Caki2 (cell line): ENCODE data around the gene RPS6KA1. TPM values are rescaled to one million over a fixed set of nuclear protein-coding genes. Genes with fewer than 3 reads are reported as not detected.
A peak's percentile ranks its signal among the peaks of the same experiment; 100 is the strongest.
"Not testable (repeated sequence)": the region's sequence is repeated elsewhere in the genome, so short reads cannot be mapped to it uniquely, and the experiment has no call there.

Experiments used
- DNase-seq: peaks from one replicate; pipeline ENCODE4 v3.0.0-alpha.2; 2015; ENCODE audit warnings: low read depth
- in situ Hi-C: cut with HindIII; loops from 2 replicates; pipeline ENCODE4 v1.10.0; 2016; ENCODE audit warnings: low sequenced_read_pairs, low pct_unique_long_range_greater_than_20kb, mixed read lengths
- total RNA-seq: library from RNA; depleted of rRNA; stranded (reverse); fragments of >200 nt; shearing (Covaris generic); gene quantifications from 2 replicates; pipeline ENCODE4 v1.2.3, GENCODE V29; 2014; ENCODE audit warnings: low replicate concordance

The RPS6KA1 gene
- total RNA-seq, 1 experiment from 2014 or later, result 68.1 TPM

- in situ Hi-C loops, result no loop called here
- DNase-seq, result no peak
Measured at GRCh38 chr1:26582053-26582835, 52.7 kb downstream of the RPS6KA1 start.

GRCh38 chr1:26582836-26583460 lies 53.4 kb downstream of the RPS6KA1 start:
- peak; percentile 58 for DNase-seq
- in situ Hi-C loops, result no loop called here

GRCh38 chr1:26583646-26584485 lies 54.3 kb downstream of the RPS6KA1 start:
- DNase-seq, result no peak
- in situ Hi-C loops, result no loop called here

GRCh38 chr1:26584588-26584987 lies 55.0 kb downstream of the RPS6KA1 start:
- DNase-seq, in situ Hi-C loops: not testable (repeated sequence)

GRCh38 chr1:26585471-26585870 lies 55.9 kb downstream of the RPS6KA1 start:
- in situ Hi-C loops, result no loop called here
- DNase-seq, result no peak

GRCh38 chr1:26593385-26593784 lies 63.8 kb downstream of the RPS6KA1 start:
- in situ Hi-C loops, result no loop called here
- DNase-seq, result no peak

GRCh38 chr1:26594593-26594992 lies 65.0 kb downstream of the RPS6KA1 start:
- in situ Hi-C loops, result not testable (repeated sequence)

GRCh38 chr1:26597629-26598039 lies 68.1 kb downstream of the RPS6KA1 start:
- in situ Hi-C loops, result no loop called here
- peak; percentile 39 for DNase-seq

More at GRCh38 chr1:26594593-26594992, 65.0 kb downstream of the RPS6KA1 start:
- DNase-seq, result not testable (repeated sequence)

GRCh38 chr1:26598890-26599289 lies 69.3 kb downstream of the RPS6KA1 start:
- in situ Hi-C loops, result no loop called here
- no peak for DNase-seq

GRCh38 chr1:26602378-26602959 lies 72.9 kb downstream of the RPS6KA1 start:
- DNase-seq, result peak; percentile 51
- in situ Hi-C loops, result no loop called here

GRCh38 chr1:26603856-26604255 lies 74.3 kb downstream of the RPS6KA1 start:
- in situ Hi-C loops, result no loop called here
- no peak for DNase-seq

GRCh38 chr1:26607186-26607585 lies 77.6 kb downstream of the RPS6KA1 start:
- DNase-seq, result no peak
- in situ Hi-C loops, result no loop called here

- DNase-seq, result no peak
Measured at GRCh38 chr1:26608895-26609294, 79.3 kb downstream of the RPS6KA1 start.

GRCh38 chr1:26610781-26611180 lies 81.2 kb downstream of the RPS6KA1 start:
- in situ Hi-C loops, result no loop called here
- DNase-seq, result no peak

More at GRCh38 chr1:26608895-26609294, 79.3 kb downstream of the RPS6KA1 start:
- in situ Hi-C loops, result no loop called here

GRCh38 chr1:26612627-26613026 lies 83.1 kb downstream of the RPS6KA1 start:
- in situ Hi-C loops, DNase-seq: not testable (repeated sequence)

- in situ Hi-C loops, result no loop called here
- DNase-seq, result no peak
Measured at GRCh38 chr1:26614655-26615411, 85.3 kb downstream of the RPS6KA1 start.

GRCh38 chr1:26616881-26617280 lies 87.3 kb downstream of the RPS6KA1 start:
- in situ Hi-C loops, result no loop called here
- DNase-seq, result no peak

- in situ Hi-C loops, result no loop called here
- DNase-seq, result no peak
Measured at GRCh38 chr1:26618561-26618960, 89.0 kb downstream of the RPS6KA1 start.
